HepG2 (cell line): ENCODE results near the gene RBP4. TPM values are rescaled to one million over a fixed set of nuclear protein-coding genes. Genes with fewer than 3 reads are reported as not detected.
A peak's percentile ranks its signal among the peaks of the same experiment; 100 is the strongest.

ENCODE experiments used
- ASH2L ChIP-seq: fragments of 300-600, 200-600 bp; sonication (generic); IDR thresholded peaks from 2 replicates; pipeline ENCODE4 v1.7.0; 2017; ENCODE audit warnings: low read depth, mild to moderate bottlenecking, moderate library complexity, mixed read lengths, low read length; ENCODE audit not compliant: insufficient read length
- HCFC1 ChIP-seq: fragments of 150-350 bp; IDR thresholded peaks from 2 replicates; pipeline ENCODE4 v1.6.1; 2014; ENCODE audit warnings: low read depth, low read length
- HDAC2 ChIP-seq: sonication (generic); formaldehyde crosslinking; IDR thresholded peaks from 2 replicates; pipeline ENCODE4 v1.4.0; 2020; ENCODE audit warnings: missing genetic modification reagents
- HIVEP1 ChIP-seq: sonication (generic); formaldehyde crosslinking; IDR thresholded peaks from 2 replicates; pipeline ENCODE4 v1.4.0; 2020; ENCODE audit warnings: mild to moderate bottlenecking, missing genetic modification reagents
- HNRNPLL ChIP-seq: fragments of 200-400 bp; formaldehyde crosslinking; IDR thresholded peaks from 2 replicates; pipeline ENCODE4 v1.6.1; 2017; ENCODE audit warnings: mild to moderate bottlenecking, low read depth, low read length; ENCODE audit not compliant: poor library complexity, severe bottlenecking
- ISX ChIP-seq: sonication (generic); formaldehyde crosslinking; conservative IDR thresholded peaks from 2 replicates; pipeline ENCODE4 v1.5.0; 2020; ENCODE audit warnings: missing genetic modification reagents
- KDM3A ChIP-seq: IDR thresholded peaks from 2 replicates; pipeline ENCODE4 v1.6.1; 2018; ENCODE audit warnings: low read depth, missing compliant biosample characterization
- MED13 ChIP-seq: sonication (generic); formaldehyde crosslinking; IDR thresholded peaks from 2 replicates; pipeline ENCODE4 v1.5.0; 2020; ENCODE audit warnings: missing genetic modification reagents
- MED8 ChIP-seq: sonication (generic); formaldehyde crosslinking; IDR thresholded peaks from 2 replicates; pipeline ENCODE4 v1.8.1; 2023; ENCODE audit warnings: mild to moderate bottlenecking, missing genetic modification reagents; ENCODE audit not compliant: insufficient replicate concordance
- MTERF4 ChIP-seq: sonication (generic); formaldehyde crosslinking; IDR thresholded peaks from 2 replicates; pipeline ENCODE4 v1.8.0; 2023; ENCODE audit warnings: mild to moderate bottlenecking, missing genetic modification reagents
- PCBP2 ChIP-seq: fragments of 200-400 bp; formaldehyde crosslinking; optimal IDR thresholded peaks from 2 replicates; pipeline ENCODE3; 2018; ENCODE audit warnings: low read length, low read depth; ENCODE audit not compliant: poor library complexity, severe bottlenecking
- RBM22 ChIP-seq: fragments of 200-400 bp; formaldehyde crosslinking; optimal IDR thresholded peaks from 2 replicates; pipeline ENCODE3; 2017; ENCODE audit warnings: mild to moderate bottlenecking, low read length, moderate library complexity
- REXO4 ChIP-seq: sonication (generic); formaldehyde crosslinking; IDR thresholded peaks from 2 replicates; pipeline ENCODE4 v1.8.0; 2022; ENCODE audit warnings: missing genetic modification reagents, mild to moderate bottlenecking, borderline replicate concordance
- RFXANK ChIP-seq: IDR thresholded peaks from 2 replicates; pipeline ENCODE4 v1.6.1; 2016
- SMAD1 ChIP-seq: sonication (generic); formaldehyde crosslinking; IDR thresholded peaks from 2 replicates; pipeline ENCODE4 v1.4.0; 2020; ENCODE audit warnings: missing genetic modification reagents, low read depth, mild to moderate bottlenecking, borderline replicate concordance
- SRY ChIP-seq: sonication (generic); formaldehyde crosslinking; IDR thresholded peaks from 2 replicates; pipeline ENCODE4 v1.8.0; 2022; ENCODE audit warnings: mild to moderate bottlenecking, missing genetic modification reagents
- ZNF296 ChIP-seq: sonication (generic); formaldehyde crosslinking; conservative IDR thresholded peaks from 2 replicates; pipeline ENCODE4 v1.5.0; 2020; ENCODE audit warnings: mild to moderate bottlenecking, missing genetic modification reagents
- ZNF331 ChIP-seq: sonication (generic); formaldehyde crosslinking; IDR thresholded peaks from 2 replicates; pipeline ENCODE4 v1.4.0; 2020; ENCODE audit warnings: missing genetic modification reagents
- ZNF546 ChIP-seq: sonication (generic); formaldehyde crosslinking; conservative IDR thresholded peaks from 2 replicates; pipeline ENCODE4 v1.8.1; 2023; ENCODE audit warnings: mild to moderate bottlenecking, missing genetic modification reagents
- ZNF83 ChIP-seq: sonication (generic); formaldehyde crosslinking; IDR thresholded peaks from 2 replicates; pipeline ENCODE4 v1.4.0; 2020; ENCODE audit warnings: missing genetic modification reagents, mild to moderate bottlenecking, borderline replicate concordance
- polyA plus RNA-seq, 8 experiments: library from polyadenylated mRNA; depleted of rRNA in 3 of 8; stranded (reverse) in 7 of 8; unstranded in 1 of 8; fragments of >200 nt; fragmentation: Illumina TruSeq in 4 of 8; extraction: Trizol in 4 of 8; gene quantifications; 2 replicates each; pipeline versions ENCODE4 v1.2.1 to v1.2.3, GENCODE V29; 2011 to 2016; ENCODE audit warnings: low read depth in 4 of 8, missing spikeins in 1 of 8, mixed read lengths in 1 of 8; ENCODE audit not compliant: insufficient read depth in 1 of 8
- total RNA-seq, 5 experiments: library from RNA; depleted of rRNA; stranded (reverse); fragments of >200 nt; fragmentation: Illumina TruSeq; extraction: Trizol; gene quantifications; 2 replicates each; pipeline ENCODE4 v1.2.3, GENCODE V29; 2016; ENCODE audit warnings: low read depth in 1 of 5
- TF ChIP-seq, protein P1 (sequence below): sonication (generic); formaldehyde crosslinking; conservative IDR thresholded peaks from 2 replicates; pipeline ENCODE4 v1.4.0; 2020; ENCODE audit warnings: missing genetic modification reagents
- TF ChIP-seq, protein P2 (sequence below), 2 experiments: sonication (generic) in 1 of 2; formaldehyde crosslinking in 1 of 2; IDR thresholded peaks; 2 replicates each; pipeline versions ENCODE4 v1.5.1 to v1.6.1; 2011 to 2020; ENCODE audit warnings: borderline replicate concordance in 1 of 2, low read depth in 1 of 2, low read length in 1 of 2, mild to moderate bottlenecking in 1 of 2, missing genetic modification reagents in 1 of 2, moderate library complexity in 1 of 2
- TF ChIP-seq, protein P3 (sequence below): sonication (generic); formaldehyde crosslinking; IDR thresholded peaks from 2 replicates; pipeline ENCODE4 v1.4.0; 2020; ENCODE audit warnings: missing genetic modification reagents, borderline replicate concordance

RBP4 gene
- total and polyA plus RNA-seq, 2 of the 13 experiments (the other 11 are each of a cell fraction or from before 2014, with no cell fraction given), result 642 to 931 TPM

DNA sequence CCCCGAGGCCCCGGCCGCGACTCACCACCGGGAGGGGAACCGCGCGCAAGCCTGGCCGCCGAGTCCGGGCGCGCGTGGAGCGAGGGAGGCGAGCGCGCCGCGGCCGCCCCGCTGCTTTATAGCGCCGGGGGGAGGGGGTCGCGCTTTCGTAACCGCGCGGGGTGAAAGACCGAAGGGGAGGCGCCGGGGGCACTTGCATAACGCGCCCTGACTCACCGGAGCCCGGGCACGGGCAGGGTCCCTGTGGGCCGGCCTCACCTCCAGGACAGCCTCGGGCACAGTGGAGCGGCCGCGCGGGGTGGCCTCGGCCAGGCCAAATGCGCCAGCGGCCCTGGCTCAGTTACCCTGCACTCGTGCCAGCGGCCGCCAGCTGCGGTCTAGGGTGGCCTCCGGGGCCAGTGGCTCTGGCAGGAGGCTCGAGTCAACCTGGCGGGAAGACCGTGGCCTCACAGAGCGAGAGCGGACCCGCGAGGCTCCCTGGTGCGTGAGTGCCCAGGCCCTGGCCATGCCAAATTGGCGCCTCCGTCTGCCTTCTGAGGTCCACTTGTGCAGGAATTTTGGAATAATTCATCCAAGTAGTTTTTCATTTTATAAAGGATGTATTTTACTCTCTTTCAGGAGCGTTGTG is at the start of gene RBP4 (continued):
- TF ChIP-seq MTERF4 (CRISPR knock-in tag), result no peak
- TF ChIP-seq ZNF296, result 0 out of 2 replicates have a peak, but pooled peaks have one; percentile 33
- peak; percentile 89 for TF ChIP-seq MED13 (CRISPR knock-in tag)
- TF ChIP-seq SMAD1, result no peak; the same call in 1 of the 2 replicates
- peak; percentile 95 for TF ChIP-seq SRY (CRISPR knock-in tag)
- TF ChIP-seq PCBP2, result no peak
- TF ChIP-seq ISX (CRISPR knock-in tag), result no peak
- TF ChIP-seq ZNF331 (CRISPR knock-in tag), result peak; percentile 54; the same call in 1 of the 2 replicates
- TF ChIP-seq RFXANK, result no peak
- no peak for TF ChIP-seq HCFC1
- TF ChIP-seq, protein P1, sequence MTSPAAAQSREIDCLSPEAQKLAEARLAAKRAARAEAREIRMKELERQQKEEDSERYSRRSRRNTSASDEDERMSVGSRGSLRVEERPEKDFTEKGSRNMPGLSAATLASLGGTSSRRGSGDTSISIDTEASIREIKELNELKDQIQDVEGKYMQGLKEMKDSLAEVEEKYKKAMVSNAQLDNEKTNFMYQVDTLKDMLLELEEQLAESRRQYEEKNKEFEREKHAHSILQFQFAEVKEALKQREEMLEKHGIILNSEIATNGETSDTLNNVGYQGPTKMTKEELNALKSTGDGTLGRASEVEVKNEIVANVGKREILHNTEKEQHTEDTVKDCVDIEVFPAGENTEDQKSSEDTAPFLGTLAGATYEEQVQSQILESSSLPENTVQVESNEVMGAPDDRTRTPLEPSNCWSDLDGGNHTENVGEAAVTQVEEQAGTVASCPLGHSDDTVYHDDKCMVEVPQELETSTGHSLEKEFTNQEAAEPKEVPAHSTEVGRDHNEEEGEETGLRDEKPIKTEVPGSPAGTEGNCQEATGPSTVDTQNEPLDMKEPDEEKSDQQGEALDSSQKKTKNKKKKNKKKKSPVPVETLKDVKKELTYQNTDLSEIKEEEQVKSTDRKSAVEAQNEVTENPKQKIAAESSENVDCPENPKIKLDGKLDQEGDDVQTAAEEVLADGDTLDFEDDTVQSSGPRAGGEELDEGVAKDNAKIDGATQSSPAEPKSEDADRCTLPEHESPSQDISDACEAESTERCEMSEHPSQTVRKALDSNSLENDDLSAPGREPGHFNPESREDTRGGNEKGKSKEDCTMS (CRISPR knock-in tag), result no peak
- peak; percentile 70; the same call in 1 of the 2 replicates for TF ChIP-seq ZNF83
- no peak; the same call in none of the 2 replicates for TF ChIP-seq KDM3A (CRISPR knock-in tag)
- TF ChIP-seq, protein P2, sequence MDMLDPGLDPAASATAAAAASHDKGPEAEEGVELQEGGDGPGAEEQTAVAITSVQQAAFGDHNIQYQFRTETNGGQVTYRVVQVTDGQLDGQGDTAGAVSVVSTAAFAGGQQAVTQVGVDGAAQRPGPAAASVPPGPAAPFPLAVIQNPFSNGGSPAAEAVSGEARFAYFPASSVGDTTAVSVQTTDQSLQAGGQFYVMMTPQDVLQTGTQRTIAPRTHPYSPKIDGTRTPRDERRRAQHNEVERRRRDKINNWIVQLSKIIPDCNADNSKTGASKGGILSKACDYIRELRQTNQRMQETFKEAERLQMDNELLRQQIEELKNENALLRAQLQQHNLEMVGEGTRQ (IDR thresholded peaks at IDR 0.05; ENCODE audit: low read depth, low read length), result no peak
- TF ChIP-seq, protein P2 (CRISPR knock-in tag; IDR thresholded peaks at IDR 0.05; ENCODE audit: borderline replicate concordance), result no peak
- TF ChIP-seq MED8, result peak; percentile 83
- peak; percentile 71 for TF ChIP-seq HIVEP1 (CRISPR knock-in tag)
- TF ChIP-seq REXO4, result peak; percentile 71; the same call in 1 of the 2 replicates
- TF ChIP-seq HDAC2, result no peak; the same call in 1 of the 2 replicates
- peak; percentile 86 for TF ChIP-seq ZNF546
- TF ChIP-seq HNRNPLL, result peak; percentile 59
- TF ChIP-seq ASH2L, result peak; percentile 84
- peak; percentile 24 for TF ChIP-seq RBM22
- TF ChIP-seq, protein P3, sequence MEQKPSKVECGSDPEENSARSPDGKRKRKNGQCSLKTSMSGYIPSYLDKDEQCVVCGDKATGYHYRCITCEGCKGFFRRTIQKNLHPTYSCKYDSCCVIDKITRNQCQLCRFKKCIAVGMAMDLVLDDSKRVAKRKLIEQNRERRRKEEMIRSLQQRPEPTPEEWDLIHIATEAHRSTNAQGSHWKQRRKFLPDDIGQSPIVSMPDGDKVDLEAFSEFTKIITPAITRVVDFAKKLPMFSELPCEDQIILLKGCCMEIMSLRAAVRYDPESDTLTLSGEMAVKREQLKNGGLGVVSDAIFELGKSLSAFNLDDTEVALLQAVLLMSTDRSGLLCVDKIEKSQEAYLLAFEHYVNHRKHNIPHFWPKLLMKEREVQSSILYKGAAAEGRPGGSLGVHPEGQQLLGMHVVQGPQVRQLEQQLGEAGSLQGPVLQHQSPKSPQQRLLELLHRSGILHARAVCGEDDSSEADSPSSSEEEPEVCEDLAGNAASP (CRISPR knock-in tag), result peak; percentile 79
